Adipocyte (in vitro differentiated cells): ENCODE data around the gene FAF1.

Experiments
- DNase-seq: peaks from one replicate; pipeline ENCODE4 v3.0.0-alpha.2; 2015; ENCODE audit warnings: low read depth
- H3K27me3 ChIP-seq: replicated peaks from 2 replicates; pipeline ENCODE4 v1.7.0; 2013; ENCODE audit warnings: mild to moderate bottlenecking, low read length, moderate library complexity; ENCODE audit not compliant: control insufficient read depth, insufficient read depth
- H3K36me3 ChIP-seq: 2 replicates; pipeline ENCODE4 v1.7.0; 2013; ENCODE audit warnings: low read length, mild to moderate bottlenecking, moderate library complexity; ENCODE audit not compliant: control insufficient read depth, insufficient read depth, severe bottlenecking
- H3K4me1 ChIP-seq: 2 replicates; pipeline ENCODE4 v1.7.0; 2013; ENCODE audit warnings: mild to moderate bottlenecking, low read length, moderate library complexity; ENCODE audit not compliant: control insufficient read depth, insufficient read depth
- H3K4me3 ChIP-seq: 2 replicates; pipeline ENCODE4 v1.7.0; 2013; ENCODE audit warnings: mild to moderate bottlenecking, low read length, moderate library complexity
- H3K9ac ChIP-seq: 2 replicates; pipeline ENCODE4 v1.7.0; 2013; ENCODE audit warnings: mild to moderate bottlenecking, low read length, moderate library complexity
- H3K9me3 ChIP-seq: 2 replicates; pipeline ENCODE4 v1.7.0; 2013; ENCODE audit warnings: mild to moderate bottlenecking, low read length, moderate library complexity; ENCODE audit not compliant: control insufficient read depth

FAF1 gene

DNA sequence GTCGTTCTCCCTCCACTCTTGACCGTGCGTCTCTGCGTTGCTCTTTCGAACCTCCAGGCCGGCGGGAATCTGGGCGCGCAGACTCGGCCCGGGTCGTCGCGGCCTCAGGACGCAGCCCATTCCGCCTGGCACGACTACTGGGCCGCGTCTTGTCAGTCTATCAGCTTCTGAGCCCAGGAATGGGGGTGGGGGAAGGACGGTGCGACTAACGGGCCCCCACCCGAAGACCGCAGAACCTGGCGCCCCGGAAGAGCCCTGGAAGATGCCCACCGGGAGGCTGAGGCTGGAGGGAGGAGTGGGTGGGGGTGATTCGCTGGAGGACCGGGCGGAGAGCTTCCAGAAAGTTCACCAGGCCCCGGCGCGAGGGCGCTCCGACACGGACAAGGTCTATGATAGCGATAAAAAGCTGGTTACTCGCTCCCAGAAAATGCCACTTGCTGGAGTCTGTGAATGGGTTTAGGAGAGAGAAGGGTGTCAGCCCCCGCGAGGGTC lies 535.1 kb downstream of the FAF1 start:
- Histone ChIP-seq H3K9me3 (no peaks in the 10 kb centered on the region), H3K36me3 (no peaks in the 10 kb centered on the region), H3K4me1 (peaks cover 8% of the 10 kb centered on the region), H3K4me3 (peak overlapping the region; percentile 65), H3K9ac (no peak overlapping the region), H3K27me3 (peaks cover 95% of the 10 kb centered on the region)
- DNase-seq: no peak

DNA sequence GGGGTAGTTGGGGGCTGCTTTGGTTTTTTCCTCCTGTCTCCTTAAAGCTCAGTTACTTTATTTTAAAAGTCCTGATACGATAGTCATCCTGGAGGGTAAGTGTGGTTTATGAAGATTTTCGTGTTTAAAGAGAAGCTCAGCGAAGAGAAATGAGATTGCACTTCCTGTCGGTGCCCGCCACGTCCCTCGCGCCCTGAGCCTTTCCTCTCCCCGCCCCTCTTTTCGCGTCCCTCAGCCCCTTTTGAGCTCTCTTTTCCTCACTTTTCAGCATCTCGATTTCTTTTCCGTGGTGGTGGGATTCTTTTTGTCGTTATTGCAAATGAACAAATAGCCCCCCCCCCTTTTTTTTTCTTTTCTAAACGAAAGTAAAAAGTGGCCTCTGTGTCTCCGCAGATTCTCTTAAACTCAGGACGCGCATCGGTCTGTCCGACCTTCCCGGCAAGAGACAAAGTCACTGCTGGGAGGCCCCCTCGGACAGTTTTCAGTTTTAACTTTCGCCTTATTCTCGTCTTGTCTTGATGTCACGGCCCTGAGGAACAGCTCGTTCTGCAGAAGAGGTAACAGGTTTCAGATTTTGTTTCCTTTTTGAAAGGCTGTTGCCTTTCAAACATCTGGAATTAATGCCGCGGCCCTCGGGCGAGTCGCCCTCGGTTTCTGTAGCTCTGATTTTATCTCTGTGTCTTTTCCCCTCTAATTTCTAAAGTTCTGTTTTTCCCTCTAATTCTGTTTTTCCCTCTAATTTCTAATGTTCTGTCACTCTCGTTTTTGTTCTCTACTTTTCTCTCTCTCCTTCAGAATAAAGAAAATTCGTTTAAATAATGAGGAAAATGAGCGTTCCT lies 535.8 kb downstream of the FAF1 start:
- H3K4me3 ChIP-seq: peak overlapping the region; percentile 65
- peaks cover 8% of the 10 kb centered on the region for H3K4me1 ChIP-seq
- no peak for DNase-seq

DNA sequence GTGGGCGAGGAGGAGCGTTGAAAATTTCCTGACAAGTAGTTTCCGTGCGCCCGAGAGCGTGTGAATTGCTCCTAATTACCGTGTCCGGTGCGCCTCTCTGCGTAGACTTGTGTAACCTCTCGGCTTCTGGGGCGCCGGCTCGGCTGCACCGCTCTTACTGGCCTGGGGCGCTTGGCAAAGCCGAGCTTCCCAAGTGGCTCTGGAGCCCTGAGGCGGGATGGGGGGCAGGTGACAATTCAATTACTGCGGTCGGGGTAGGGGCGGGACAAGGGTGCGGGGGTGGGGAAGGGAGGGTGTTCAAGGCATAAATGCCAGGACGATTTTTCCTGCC lies 536.4 kb downstream of the FAF1 start:
- Histone ChIP-seq H3K9me3 (no peaks in the 10 kb centered on the region), H3K9ac (no peak overlapping the region), H3K27me3 (peaks cover 91% of the 10 kb centered on the region), H3K4me1 (peaks cover 8% of the 10 kb centered on the region), H3K4me3 (peak overlapping the region; percentile 65), H3K36me3 (no peaks in the 10 kb centered on the region)
- DNase-seq: no peak

More for the DNA sequence above, 535.8 kb downstream of the FAF1 start:
- Histone ChIP-seq H3K9ac (no peak overlapping the region), H3K36me3 (no peaks in the 10 kb centered on the region), H3K9me3 (no peaks in the 10 kb centered on the region), H3K27me3 (peaks cover 95% of the 10 kb centered on the region)

DNA sequence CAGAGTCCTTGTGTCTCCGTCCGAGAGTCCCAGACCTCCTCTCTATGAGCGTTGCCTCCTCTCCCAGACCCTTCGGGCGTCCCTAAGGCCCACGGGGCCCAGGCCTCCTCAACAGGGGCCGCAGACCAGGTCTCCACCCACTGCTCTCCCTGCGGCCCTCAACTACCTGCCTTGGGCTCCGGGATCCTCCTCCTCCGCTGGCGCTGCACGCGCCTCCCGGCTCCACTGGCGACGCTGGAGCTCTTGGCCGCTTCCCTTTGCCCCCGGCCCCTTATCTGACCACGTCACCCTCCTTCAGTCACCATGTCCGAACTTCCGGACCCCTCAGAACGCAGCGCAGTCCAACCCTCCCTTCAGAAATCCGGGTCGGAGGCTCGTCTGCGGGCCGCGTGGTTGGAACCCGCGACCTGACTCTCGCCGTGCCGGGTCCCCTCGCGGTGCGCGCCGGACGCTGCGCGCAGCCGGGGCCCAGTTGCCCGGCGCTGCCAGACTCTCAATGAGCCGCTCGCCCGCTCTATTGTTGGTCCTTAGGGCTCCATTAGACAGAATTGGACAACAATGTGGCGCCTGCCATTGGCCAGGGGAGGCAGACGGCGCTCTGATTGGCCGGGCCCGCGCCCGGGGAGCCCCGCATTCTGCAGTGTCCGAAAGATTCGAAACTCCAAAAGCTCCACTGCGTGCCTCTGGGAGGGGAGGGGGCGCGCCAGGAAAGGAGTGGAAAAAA lies 537.0 kb downstream of the FAF1 start, which contains the start of gene DMRTA2:
DMRTA2 (minus strand) TSS at position 498 of the 724 bp plus-strand sequence. CDS start 1,907 bp downstream, outside the sequence.
- H3K36me3 ChIP-seq: no peaks in the 10 kb centered on the region
- peak within 1 kb of the TSS; percentile 65 for H3K4me3 ChIP-seq
- peaks cover 87% of the 10 kb centered on the region for H3K27me3 ChIP-seq
- DNase-seq: no peak
- H3K9me3 ChIP-seq: no peaks in the 10 kb centered on the region
- H3K4me1 ChIP-seq: peaks cover 8% of the 10 kb centered on the region
- H3K9ac ChIP-seq: no peak within 1 kb of the TSS

DNA sequence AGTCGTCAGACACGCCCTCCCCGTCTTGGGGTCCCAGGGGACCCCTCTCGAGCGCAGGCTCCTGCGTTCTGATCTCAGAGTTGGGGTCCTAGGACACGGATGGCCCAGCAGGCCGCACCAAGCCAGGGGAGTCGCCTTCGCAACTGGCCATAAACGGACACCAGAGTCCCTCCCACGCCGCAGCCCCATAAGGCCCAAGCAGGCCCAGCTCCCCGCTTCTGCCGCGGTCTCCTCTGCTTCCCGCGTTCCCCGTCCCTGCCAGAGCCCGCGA lies 537.5 kb downstream of the FAF1 start:
- Histone ChIP-seq H3K27me3 (peaks cover 87% of the 10 kb centered on the region), H3K4me3 (no peak overlapping the region), H3K36me3 (no peaks in the 10 kb centered on the region), H3K9ac (no peak overlapping the region), H3K4me1 (peaks cover 8% of the 10 kb centered on the region), H3K9me3 (no peaks in the 10 kb centered on the region)
- DNase-seq: no peak

DNA sequence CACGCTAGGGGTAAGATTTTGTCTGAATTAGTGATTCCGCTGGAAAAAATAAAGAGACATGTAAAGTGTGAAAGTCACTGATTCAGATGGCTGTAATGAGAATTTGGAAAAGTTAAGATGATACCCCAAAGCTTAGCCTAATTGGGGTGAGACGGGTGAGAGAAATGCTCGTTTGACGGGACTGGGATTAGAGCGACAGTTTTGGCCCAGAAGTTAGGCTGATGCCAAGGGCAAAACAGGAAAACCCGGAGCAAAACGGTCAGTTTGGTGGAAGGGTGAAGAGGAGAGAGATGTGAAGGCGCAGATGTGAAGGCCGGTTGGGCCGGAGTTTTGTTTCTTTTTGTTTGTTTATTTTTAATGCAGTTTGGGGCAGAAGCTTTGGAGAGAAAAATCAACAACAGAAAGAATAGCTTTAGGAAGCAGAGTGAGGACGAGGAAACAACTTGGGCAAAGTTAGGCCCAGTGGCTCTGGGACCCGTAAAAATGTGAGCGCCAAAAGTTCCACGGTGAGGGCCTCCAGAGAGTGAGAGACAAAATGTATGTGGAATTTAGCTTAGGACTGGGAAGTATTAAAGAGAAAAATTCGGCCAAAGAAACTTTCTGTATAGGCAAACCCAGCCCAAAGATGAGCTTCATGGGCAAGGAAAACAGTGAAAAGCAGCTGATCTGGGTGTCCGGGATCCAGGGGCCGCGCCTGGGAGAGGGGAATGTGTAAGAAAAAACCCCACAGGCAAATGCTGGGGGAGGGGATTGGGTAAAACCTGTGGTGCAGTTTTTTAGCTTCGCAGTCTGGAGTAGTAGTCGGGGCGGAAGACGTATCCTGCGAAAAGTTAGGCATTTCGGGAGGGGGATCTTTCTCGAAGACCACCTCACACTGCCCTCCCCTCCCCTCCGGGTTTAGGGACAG lies 538.0 kb downstream of the FAF1 start:
- Histone ChIP-seq H3K9ac (no peak overlapping the region), H3K36me3 (no peaks in the 10 kb centered on the region), H3K4me3 (no peak overlapping the region), H3K4me1 (peaks cover 8% of the 10 kb centered on the region), H3K27me3 (peaks cover 86% of the 10 kb centered on the region), H3K9me3 (no peaks in the 10 kb centered on the region)
- DNase-seq: no peak

DNA sequence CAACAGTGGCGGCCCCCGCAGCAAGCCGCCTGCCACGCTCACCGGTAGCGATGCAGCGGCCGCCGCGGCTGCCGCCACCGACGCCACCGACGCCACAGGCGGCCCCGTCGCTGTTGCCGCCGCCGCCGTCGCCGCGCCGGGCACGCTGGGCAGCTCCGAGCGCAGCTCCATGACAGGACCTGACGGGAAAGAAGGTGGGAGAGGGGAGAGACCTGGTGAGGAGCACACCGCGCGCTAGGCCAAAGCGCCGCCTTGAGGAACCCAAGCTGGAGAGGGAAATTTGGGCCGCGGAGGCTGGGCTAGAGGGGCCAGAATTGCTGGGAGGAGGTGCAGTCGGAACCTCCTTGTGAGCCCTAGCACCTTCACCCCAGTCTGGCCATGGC lies 538.7 kb downstream of the FAF1 start:
- no peaks in the 10 kb centered on the region for H3K36me3 ChIP-seq
- H3K9me3 ChIP-seq: no peaks in the 10 kb centered on the region
- peaks cover 89% of the 10 kb centered on the region for H3K27me3 ChIP-seq
- H3K4me3 ChIP-seq: no peak overlapping the region
- H3K4me1 ChIP-seq: peaks cover 11% of the 10 kb centered on the region
- DNase-seq: no peak
- H3K9ac ChIP-seq: no peak overlapping the region

DNA sequence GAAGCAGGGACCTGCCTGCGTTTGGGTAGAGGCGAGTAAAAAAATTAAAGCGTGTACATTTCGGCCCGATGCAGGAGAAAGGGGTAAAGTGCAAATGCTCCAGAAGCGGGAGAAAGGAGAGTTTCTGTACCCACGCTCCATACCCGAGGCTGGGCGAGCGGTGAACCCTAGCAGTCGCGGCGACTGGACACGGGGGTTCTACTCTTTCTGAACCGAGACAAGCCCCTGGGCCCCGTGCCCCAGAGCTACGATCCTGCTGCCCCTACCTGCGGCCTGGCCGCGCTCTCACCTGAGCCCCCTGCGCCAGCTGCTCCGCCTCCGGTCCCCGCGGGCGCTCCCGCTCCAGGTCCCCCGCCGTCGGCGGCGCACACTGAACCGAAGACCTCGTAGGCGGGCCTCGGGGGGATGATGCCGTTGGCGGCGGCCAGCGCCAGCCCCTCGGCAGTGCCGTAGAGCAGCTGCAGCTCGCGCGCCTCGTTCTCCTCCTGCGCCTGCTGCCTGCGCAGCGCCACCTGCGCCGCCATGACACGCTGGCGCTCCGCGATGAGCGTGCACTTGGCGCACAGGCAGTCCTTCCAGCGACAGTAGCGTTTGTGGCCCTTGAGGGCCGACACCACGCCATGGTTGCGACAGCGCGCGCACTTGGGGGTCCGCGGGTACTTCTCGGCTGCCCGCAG lies 539.2 kb downstream of the FAF1 start:
- Histone ChIP-seq H3K36me3 (no peaks in the 10 kb centered on the region), H3K4me1 (peaks cover 11% of the 10 kb centered on the region), H3K4me3 (no peak overlapping the region), H3K9me3 (no peaks in the 10 kb centered on the region), H3K27me3 (peaks cover 89% of the 10 kb centered on the region), H3K9ac (no peak overlapping the region)
- no peak for DNase-seq

DNA sequence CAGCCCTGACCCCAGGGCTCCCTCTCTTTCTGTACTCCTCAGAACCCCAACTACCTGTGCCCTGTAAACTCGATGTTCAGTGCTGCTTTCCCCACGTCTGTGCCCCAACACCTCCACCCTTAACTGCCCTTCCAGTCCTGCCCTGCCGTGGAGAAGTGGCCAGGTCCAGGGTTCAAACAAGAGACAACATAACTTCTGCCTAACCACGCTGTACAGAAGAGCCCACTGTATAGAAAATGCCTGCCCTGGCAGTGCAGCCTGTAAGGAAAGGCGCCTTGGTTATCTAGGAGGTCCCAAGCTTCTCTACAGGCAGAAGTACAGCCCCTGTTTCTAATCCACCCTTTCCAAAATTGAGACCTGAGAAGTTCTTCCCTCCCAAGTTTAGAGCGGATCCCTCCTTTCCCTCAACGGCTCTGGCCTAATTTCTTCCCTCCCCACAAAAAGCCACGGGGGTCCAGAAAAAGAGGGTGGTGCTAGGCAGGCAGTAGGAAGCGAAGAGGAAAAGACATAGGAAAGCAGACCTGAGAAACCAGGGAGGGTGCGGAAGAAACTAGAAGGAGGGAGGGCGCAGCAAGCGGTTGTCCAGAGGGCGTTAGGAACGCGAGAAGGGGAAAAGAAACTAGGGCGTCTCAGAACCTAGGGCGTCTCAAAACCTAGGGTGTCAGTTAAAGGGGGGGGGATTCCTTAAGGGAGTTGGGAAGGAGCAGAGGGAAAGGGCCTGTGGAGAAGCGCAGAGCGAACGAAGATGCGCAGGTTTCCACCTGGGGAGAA lies 540.0 kb downstream of the FAF1 start:
- Histone ChIP-seq H3K9ac (no peak overlapping the region), H3K4me3 (no peak overlapping the region), H3K36me3 (no peaks in the 10 kb centered on the region), H3K27me3 (peaks cover 88% of the 10 kb centered on the region), H3K9me3 (no peaks in the 10 kb centered on the region), H3K4me1 (peaks cover 11% of the 10 kb centered on the region)
- no peak for DNase-seq

DNA sequence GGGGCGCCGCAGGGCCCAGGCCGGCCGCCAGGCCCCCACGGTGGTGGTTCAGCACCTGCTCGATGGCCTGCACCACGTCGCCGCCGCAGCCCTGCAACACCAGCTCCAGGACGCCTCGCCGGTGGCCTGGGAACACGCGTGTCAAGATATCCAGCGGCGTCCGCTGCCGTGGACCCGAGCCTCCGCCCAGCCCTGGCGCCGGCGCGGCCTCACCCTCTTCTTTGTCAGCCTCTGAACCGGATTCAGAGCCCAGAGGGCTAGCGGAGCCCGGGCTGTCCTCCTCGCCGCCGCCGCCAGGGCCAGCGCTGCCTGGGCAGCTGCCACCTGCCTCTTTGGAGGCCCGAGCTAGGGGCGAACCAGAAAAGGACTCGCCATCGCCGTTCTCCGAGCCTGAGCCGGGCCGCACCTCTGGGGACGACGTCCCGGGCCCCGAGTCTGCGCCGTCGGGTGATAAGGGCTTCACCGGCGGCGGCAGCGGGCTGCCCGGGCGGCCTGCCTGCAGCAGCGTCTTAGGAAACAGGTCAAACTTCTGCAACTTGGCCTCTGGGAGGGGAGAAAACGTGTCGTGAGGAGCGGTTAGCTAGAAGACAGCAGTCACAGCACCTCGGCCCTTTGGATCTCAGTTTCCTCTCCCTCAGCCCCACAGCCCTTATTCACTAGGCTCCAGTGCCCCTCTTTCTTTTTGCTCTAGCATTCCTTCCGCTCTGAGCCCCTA lies 540.7 kb downstream of the FAF1 start:
- H3K27me3 ChIP-seq: peaks cover 88% of the 10 kb centered on the region
- H3K4me3 ChIP-seq: no peak overlapping the region
- H3K36me3 ChIP-seq: no peaks in the 10 kb centered on the region
- H3K9me3 ChIP-seq: no peaks in the 10 kb centered on the region
- H3K4me1 ChIP-seq: peaks cover 8% of the 10 kb centered on the region
- H3K9ac ChIP-seq: no peak overlapping the region
- no peak for DNase-seq
